Measurements from ENCODE around the gene TECPR2. TPM values are rescaled to one million over a fixed set of nuclear protein-coding genes. Genes with fewer than 3 reads are reported as not detected.

TECPR2 gene
- total RNA-seq, 1 experiment from 2014 or later: 12.2 TPM

DNA sequence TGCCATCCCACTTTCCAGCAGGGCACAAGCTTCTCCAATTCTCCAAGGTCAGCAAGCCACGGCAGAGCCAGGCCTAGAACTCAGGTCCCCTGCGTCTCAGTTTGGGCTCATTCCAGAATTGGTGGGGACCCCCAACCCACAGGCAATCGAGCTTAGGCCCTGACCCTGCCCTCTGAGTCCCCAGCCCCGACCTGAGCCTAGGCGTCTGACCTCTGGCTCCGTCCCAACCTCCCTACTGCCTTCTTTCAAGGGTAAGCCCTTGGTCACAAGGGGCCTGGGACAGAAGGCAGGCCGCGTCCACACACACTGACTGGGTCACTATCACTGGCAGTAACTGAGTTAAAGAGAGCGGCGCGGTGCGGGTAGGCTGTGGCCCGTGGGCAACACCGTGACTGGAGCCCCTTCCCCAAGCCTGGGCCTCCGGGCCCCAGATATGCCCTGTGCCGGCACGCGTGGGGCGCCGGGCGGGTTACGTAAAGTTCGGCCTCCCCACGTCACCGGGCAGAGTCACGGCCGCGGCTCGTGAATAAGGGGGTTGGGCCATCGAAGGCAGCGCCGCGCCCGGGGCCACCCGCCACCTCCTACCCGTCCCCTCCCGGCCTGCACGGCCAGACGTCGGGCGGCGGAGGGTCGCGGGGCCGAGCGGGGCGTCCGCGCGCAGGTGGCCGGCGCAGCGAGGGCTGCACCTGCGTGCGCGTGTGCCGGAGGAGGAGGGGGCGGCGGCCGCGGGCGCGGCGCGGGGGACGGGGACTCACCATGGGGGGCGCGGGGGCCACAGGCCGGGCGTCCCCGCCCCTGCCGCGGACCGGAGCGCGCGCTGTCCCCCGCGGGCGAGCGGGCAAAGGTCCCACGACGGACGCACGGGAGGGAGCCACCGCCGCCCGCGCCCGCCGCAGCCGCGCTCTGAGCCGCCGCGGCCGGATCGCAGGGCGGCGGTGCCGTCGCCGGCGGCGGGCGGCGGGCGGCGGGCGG, 146.3 kb downstream of the TECPR2 start:
- H3K9me3 ChIP-seq (ENCODE audit: control insufficient read depth in 1 of 2, insufficient read depth in 1 of 2, low read depth in 1 of 2, low read length in 2 of 2): no peaks in the 10 kb centered on the region
- peaks cover 22 to 29% of the 10 kb centered on the region in 2 experiments for H3K4me1 ChIP-seq (ENCODE audit: control insufficient read depth in 1 of 2, insufficient read depth in 2 of 2, low read length in 2 of 2)
- H2AFZ ChIP-seq (ENCODE audit: low read depth, low read length, poor library complexity, severe bottlenecking): no peak overlapping the region
- BruUV-seq (replicated peaks): no TSS peak
- H3K9me2 ChIP-seq (ENCODE audit: insufficient read depth): no peaks in the 10 kb centered on the region
- H3K27ac ChIP-seq (ENCODE audit: low read depth, low read length): peak overlapping the region; percentile 77
- H3K27me3 ChIP-seq (ENCODE audit: insufficient read depth, low read length): no peaks in the 10 kb centered on the region
- TF ChIP-seq CEBPB (IDR thresholded peaks at IDR 0.05; ENCODE audit: low read depth) (no peak), ZFX (IDR thresholded peaks at IDR 0.05) (peak; percentile 68), SRF (IDR thresholded peaks at IDR 0.05; ENCODE audit: low read depth) (no peak)
- RAD21 ChIA-PET (ENCODE audit: low non-redundant PET in 1 of 2, low total read pairs in 2 of 2, uncharacterized antibody in 2 of 2, unreplicated experiment in 2 of 2): no interaction called here
- DNase-seq (ENCODE audit: low read depth, low spot score) (no peak), ATAC-seq (peak; percentile 35)
- CTCF ChIA-PET: interaction anchor here (0.8 to 1.5 kb wide), 4 partner anchors 8 to 15 kb away, joined by 3 to 8 read pairs (median 3); no protein-coding TSS in a partner anchor
- H3K4me3 ChIP-seq (replicated peaks in 1 of 2; ENCODE audit: low read depth in 1 of 2, low read length in 2 of 2): peak overlapping the region; percentile 78 to 80
- POLR2A ChIA-PET: interaction anchor here (0.8 kb wide), 1 partner anchor 16 kb away, joined by 3 read pairs; no protein-coding TSS in a partner anchor
- H3K4me2 ChIP-seq (ENCODE audit: low read length): peak overlapping the region; percentile 99
- H3K9ac ChIP-seq (ENCODE audit: low read length): peak overlapping the region; percentile 84
- no peaks in the 10 kb centered on the region for H3K36me3 ChIP-seq (ENCODE audit: control insufficient read depth in 1 of 2, insufficient read depth in 2 of 2, low read length in 2 of 2)
- H4K20me1 ChIP-seq (ENCODE audit: insufficient read depth): no peaks in the 10 kb centered on the region
- intact Hi-C loops (cut with micrococcal nuclease): no loop called here
- peaks cover 6% of the 10 kb centered on the region; the same call in 1 of the 2 replicates for H3K79me2 ChIP-seq (ENCODE audit: insufficient read depth, low read length)

DNA sequence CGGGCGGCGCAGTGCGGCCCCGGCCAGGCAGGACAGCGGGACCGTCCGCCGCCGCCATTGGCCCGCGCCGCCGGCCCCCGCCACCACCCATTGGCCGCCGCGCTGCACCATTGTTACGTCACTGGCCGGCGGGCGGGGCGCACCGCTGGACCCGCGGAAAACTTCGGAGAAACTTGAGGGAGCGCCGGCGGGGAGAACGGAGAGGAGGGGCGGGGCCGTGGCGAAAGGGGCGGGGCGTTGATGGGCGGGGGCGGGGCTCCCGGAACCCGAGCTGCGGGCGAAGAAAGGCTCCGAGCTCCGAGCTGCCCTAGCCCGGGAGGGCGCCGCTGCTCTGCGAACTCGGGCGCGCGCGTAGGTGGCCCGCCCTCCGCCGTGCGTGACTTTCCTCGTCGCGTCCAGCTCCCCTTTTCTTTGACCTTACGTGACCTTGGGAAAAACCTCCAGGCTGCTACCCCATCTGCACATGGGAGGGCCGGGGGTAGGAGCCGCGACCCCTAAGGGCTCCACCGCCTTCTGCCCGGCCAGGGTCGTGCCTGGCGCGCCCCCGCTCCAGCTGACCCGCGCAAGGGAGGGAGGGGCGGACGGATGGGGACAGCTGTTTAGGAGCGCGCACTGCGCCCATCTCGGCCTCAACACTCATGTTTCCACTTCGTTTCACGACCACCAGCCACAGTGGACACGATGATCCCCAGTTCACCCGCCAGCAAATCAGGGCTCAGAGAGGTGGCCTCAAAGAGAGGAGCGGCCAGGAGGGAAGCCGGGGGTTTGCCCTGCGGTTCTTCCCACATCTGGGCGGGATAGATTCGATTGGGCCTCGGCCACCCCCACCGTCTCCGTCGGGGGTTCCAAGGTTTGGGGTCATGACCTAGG, 147.2 kb downstream of the TECPR2 start, which contains the start of gene ANKRD9:
Gene ANKRD9, minus strand, starts transcription at position 31 of the 870 bp plus-strand sequence. CDS start 1,887 bp downstream, outside the sequence.
- intact Hi-C loops (cut with micrococcal nuclease): no loop called here
- BruUV-seq (replicated peaks): no TSS peak
- Histone ChIP-seq H3K9me2 (ENCODE audit: insufficient read depth) (no peaks in the 10 kb centered on the region), H3K27ac (ENCODE audit: low read depth, low read length) (peak within 1 kb of the TSS; percentile 77), H3K79me2 (ENCODE audit: insufficient read depth, low read length) (peaks cover 6% of the 10 kb centered on the region; the same call in 1 of the 2 replicates), H3K27me3 (ENCODE audit: insufficient read depth, low read length) (no peaks in the 10 kb centered on the region), H3K4me1 (ENCODE audit: control insufficient read depth in 1 of 2, insufficient read depth in 2 of 2, low read length in 2 of 2) (peaks cover 22 to 29% of the 10 kb centered on the region in 2 experiments), H3K9me3 (ENCODE audit: control insufficient read depth in 1 of 2, insufficient read depth in 1 of 2, low read depth in 1 of 2, low read length in 2 of 2) (no peaks in the 10 kb centered on the region), H3K9ac (ENCODE audit: low read length) (peak within 1 kb of the TSS; percentile 84), H3K4me3 (replicated peaks in 1 of 2; ENCODE audit: low read depth in 1 of 2, low read length in 2 of 2) (peak within 1 kb of the TSS; percentile 78 to 80), H2AFZ (ENCODE audit: low read depth, low read length, poor library complexity, severe bottlenecking) (peak within 1 kb of the TSS; percentile 45), H4K20me1 (ENCODE audit: insufficient read depth) (no peaks in the 10 kb centered on the region), H3K36me3 (ENCODE audit: control insufficient read depth in 1 of 2, insufficient read depth in 2 of 2, low read length in 2 of 2) (no peaks in the 10 kb centered on the region), H3K4me2 (ENCODE audit: low read length) (peak within 1 kb of the TSS; percentile 99)
- peak; percentile 86 for ATAC-seq
- POLR2A ChIA-PET: no interaction called here
- CTCF ChIA-PET: interaction anchor here (0.8 to 0.9 kb wide), 3 partner anchors 9 to 15 kb away, joined by 3 to 7 read pairs (median 3); no protein-coding TSS in a partner anchor
- RAD21 ChIA-PET (ENCODE audit: low non-redundant PET in 1 of 2, low total read pairs in 2 of 2, uncharacterized antibody in 2 of 2, unreplicated experiment in 2 of 2): no interaction called here
- DNase-seq (ENCODE audit: low read depth, low spot score): peak; percentile 78
- TF ChIP-seq TCF7L2 (IDR thresholded peaks at IDR 0.05; ENCODE audit: borderline replicate concordance, extremely low read depth, insufficient read depth, insufficient read length) (no peak), EZH2phosphoT487 (IDR thresholded peaks at IDR 0.05; ENCODE audit: borderline replicate concordance) (no peak), ZNF274 (IDR thresholded peaks at IDR 0.05; ENCODE audit: low read depth, low read length) (no peak), CBX3 (IDR thresholded peaks at IDR 0.05; ENCODE audit: low read depth) (no peak), SRF (IDR thresholded peaks at IDR 0.05; ENCODE audit: low read depth) (no peak), POLR2AphosphoS5 (IDR thresholded peaks at IDR 0.05; ENCODE audit: low read depth, low read length) (peak; percentile 55), POLR2A (IDR thresholded peaks at IDR 0.05; ENCODE audit: borderline replicate concordance, extremely low read depth, insufficient read depth, insufficient read length) (no peak), EGR1 (IDR thresholded peaks at IDR 0.05; ENCODE audit: low read depth) (no peak), RAD21 (IDR thresholded peaks at IDR 0.05; ENCODE audit: low read depth) (no peak), ELF1 (IDR thresholded peaks at IDR 0.05; ENCODE audit: borderline replicate concordance, low read depth) (no peak), JUND (IDR thresholded peaks at IDR 0.05) (no peak), CEBPB (IDR thresholded peaks at IDR 0.05; ENCODE audit: low read depth) (no peak)
- TF ChIP-seq, protein P1, sequence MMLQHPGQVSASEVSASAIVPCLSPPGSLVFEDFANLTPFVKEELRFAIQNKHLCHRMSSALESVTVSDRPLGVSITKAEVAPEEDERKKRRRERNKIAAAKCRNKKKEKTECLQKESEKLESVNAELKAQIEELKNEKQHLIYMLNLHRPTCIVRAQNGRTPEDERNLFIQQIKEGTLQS (IDR thresholded peaks at IDR 0.05): no peak
- TF ChIP-seq, protein P2, sequence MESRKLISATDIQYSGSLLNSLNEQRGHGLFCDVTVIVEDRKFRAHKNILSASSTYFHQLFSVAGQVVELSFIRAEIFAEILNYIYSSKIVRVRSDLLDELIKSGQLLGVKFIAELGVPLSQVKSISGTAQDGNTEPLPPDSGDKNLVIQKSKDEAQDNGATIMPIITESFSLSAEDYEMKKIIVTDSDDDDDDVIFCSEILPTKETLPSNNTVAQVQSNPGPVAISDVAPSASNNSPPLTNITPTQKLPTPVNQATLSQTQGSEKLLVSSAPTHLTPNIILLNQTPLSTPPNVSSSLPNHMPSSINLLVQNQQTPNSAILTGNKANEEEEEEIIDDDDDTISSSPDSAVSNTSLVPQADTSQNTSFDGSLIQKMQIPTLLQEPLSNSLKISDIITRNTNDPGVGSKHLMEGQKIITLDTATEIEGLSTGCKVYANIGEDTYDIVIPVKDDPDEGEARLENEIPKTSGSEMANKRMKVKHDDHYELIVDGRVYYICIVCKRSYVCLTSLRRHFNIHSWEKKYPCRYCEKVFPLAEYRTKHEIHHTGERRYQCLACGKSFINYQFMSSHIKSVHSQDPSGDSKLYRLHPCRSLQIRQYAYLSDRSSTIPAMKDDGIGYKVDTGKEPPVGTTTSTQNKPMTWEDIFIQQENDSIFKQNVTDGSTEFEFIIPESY (IDR thresholded peaks at IDR 0.05; ENCODE audit: extremely low read depth, insufficient replicate concordance, low read length): no peak
